HepG2 (cell line): ENCODE data around the gene CCDC93. TPM values are rescaled to one million over a fixed set of nuclear protein-coding genes. Genes with fewer than 3 reads are reported as not detected.

ENCODE experiments used
- ATAC-seq: fragments of 200-7000 bp; cut with Tn5 transposase; 3 replicates; pipeline ENCODE4 v1.9.1; 2020; ENCODE audit warnings: mild to moderate bottlenecking, moderate library complexity
- BruUV-seq: library from RNA; stranded (reverse); fragments of 400-500 nt; replicated peaks from 2 replicates; lab custom pipeline; 2021; lab: Mats Ljungman, UMichigan
- CTCF ChIA-PET: fragments of 300-600 bp; formaldehyde crosslinking; extraction: SDS; loops from one replicate; lab custom pipeline; 2021; ENCODE audit warnings: low total read pairs, inconsistent platforms, low intra/inter-chr PET ratio; lab: Yijun Ruan, JAX
- POLR2A ChIA-PET: fragments of 350-600 bp; sonication (Branson Sonifier 250); formaldehyde crosslinking; loops from one replicate; lab custom pipeline; 2020; ENCODE audit warnings: antibody characterized with exemption, inconsistent platforms; lab: Yijun Ruan, JAX
- DNase-seq: peaks from one replicate; pipeline ENCODE4 v3.0.0-alpha.2; 2015; ENCODE audit warnings: low spot score
- FAIRE-seq: peaks from 3 replicates; lab custom pipeline; 2011; peaks lifted over from hg19 to GRCh38; lab: Jason Lieb, UNC
- H2AFZ ChIP-seq: one replicate; pipeline ENCODE4 v1.6.1; 2011; ENCODE audit warnings: low read length, inconsistent platforms
- H3K27ac ChIP-seq: fragments of 300-600 bp; 3 replicates; pipeline ENCODE4 v1.8.0; 2011; ENCODE audit warnings: mixed run types, mild to moderate bottlenecking, mixed read lengths, low read length, inconsistent platforms; ENCODE audit not compliant: insufficient read depth; ENCODE audit errors: extremely low read length
- H3K27me3 ChIP-seq, 2 experiments: fragments of 200-600 bp in 1 of 2; 2 replicates in 1 of 2; 3 replicates in 1 of 2; pipeline versions ENCODE4 v1.6.0 to v1.8.0; 2011; ENCODE audit warnings: low read length in 2 of 2, mild to moderate bottlenecking in 2 of 2, moderate library complexity in 2 of 2, inconsistent platforms in 1 of 2; ENCODE audit not compliant: insufficient read depth in 2 of 2, control insufficient read depth in 1 of 2
- H3K36me3 ChIP-seq, 2 experiments: fragments of 200-600 bp in 1 of 2; replicated peaks in 1 of 2; 2 replicates in 1 of 2; 3 replicates in 1 of 2; pipeline versions ENCODE4 v1.5.1 to v1.8.0; 2011; ENCODE audit warnings: low read length in 2 of 2, inconsistent platforms in 1 of 2; ENCODE audit not compliant: insufficient read depth in 2 of 2, control insufficient read depth in 1 of 2
- H3K4me1 ChIP-seq: 2 replicates; pipeline ENCODE4 v1.5.1; 2012; ENCODE audit warnings: low read length, inconsistent platforms; ENCODE audit not compliant: insufficient read depth
- H3K4me2 ChIP-seq: 2 replicates; pipeline ENCODE4 v1.6.0; 2011; ENCODE audit warnings: low read depth, low read length, inconsistent platforms
- H3K4me3 ChIP-seq, 3 experiments: fragments of 200-600 bp in 1 of 3; sonication (generic), shearing (Covaris generic) in 1 of 3; replicated peaks in 1 of 3; 2 replicates each; pipeline ENCODE4 v1.5.1; 2011 to 2016; ENCODE audit warnings: low read length in 3 of 3, inconsistent platforms in 2 of 3, low read depth in 2 of 3, mild to moderate bottlenecking in 2 of 3, control low read depth in 1 of 3, mixed read lengths in 1 of 3; ENCODE audit not compliant: insufficient read depth in 1 of 3
- H3K79me2 ChIP-seq: one replicate; pipeline ENCODE4 v1.6.1; 2011; ENCODE audit warnings: low read length, inconsistent platforms; ENCODE audit not compliant: insufficient read depth
- H3K9ac ChIP-seq: 2 replicates; pipeline ENCODE4 v1.6.0; 2011; ENCODE audit warnings: mild to moderate bottlenecking, low read depth, low read length, inconsistent platforms; ENCODE audit not compliant: insufficient read depth
- H3K9me3 ChIP-seq: 2 replicates; pipeline ENCODE4 v1.5.1; 2012; ENCODE audit warnings: mild to moderate bottlenecking, low read length
- H4K20me1 ChIP-seq: 2 replicates; pipeline ENCODE4 v1.6.0; 2011; ENCODE audit warnings: inconsistent platforms, mild to moderate bottlenecking, low read length, moderate library complexity; ENCODE audit not compliant: insufficient read depth
- ARID2 ChIP-seq: sonication (generic); formaldehyde crosslinking; IDR thresholded peaks from 2 replicates; pipeline ENCODE4 v1.8.1; 2022; ENCODE audit warnings: mild to moderate bottlenecking, missing genetic modification reagents, borderline replicate concordance
- ATF7-NPFF ChIP-seq: sonication (generic); formaldehyde crosslinking; IDR thresholded peaks from 2 replicates; pipeline ENCODE4 v1.8.1; 2023; ENCODE audit warnings: mild to moderate bottlenecking, low read depth, missing genetic modification reagents, moderate library complexity
- ELF3 ChIP-seq: IDR thresholded peaks from 2 replicates; pipeline ENCODE4 v1.6.1; 2016; ENCODE audit warnings: missing genetic modification reagents, missing compliant biosample characterization
- ERF ChIP-seq: IDR thresholded peaks from 2 replicates; pipeline ENCODE4 v1.6.1; 2018; ENCODE audit warnings: missing biosample characterization, missing genetic modification reagents
- FOXK2 ChIP-seq: fragments of 450-650 bp; IDR thresholded peaks from 2 replicates; pipeline ENCODE4 v1.6.1; 2016
- HNRNPLL ChIP-seq: fragments of 200-400 bp; formaldehyde crosslinking; IDR thresholded peaks from 2 replicates; pipeline ENCODE4 v1.6.1; 2017; ENCODE audit warnings: mild to moderate bottlenecking, low read depth, low read length; ENCODE audit not compliant: poor library complexity, severe bottlenecking
- KMT2A ChIP-seq: sonication (generic); formaldehyde crosslinking; IDR thresholded peaks from 2 replicates; pipeline ENCODE4 v1.4.0; 2020; ENCODE audit warnings: missing genetic modification reagents
- NCOA2 ChIP-seq: sonication (generic); formaldehyde crosslinking; IDR thresholded peaks from 2 replicates; pipeline ENCODE4 v1.8.0; 2022; ENCODE audit warnings: inconsistent platforms
- SIX1 ChIP-seq: sonication (generic); formaldehyde crosslinking; IDR thresholded peaks from 2 replicates; pipeline ENCODE4 v1.4.0; 2020; ENCODE audit warnings: missing genetic modification reagents, borderline replicate concordance
- ZNF142 ChIP-seq: sonication (generic); formaldehyde crosslinking; IDR thresholded peaks from 2 replicates; pipeline ENCODE4 v1.4.0; 2020; ENCODE audit warnings: missing genetic modification reagents
- ZNF274 ChIP-seq: sonication (generic); formaldehyde crosslinking; IDR thresholded peaks from 2 replicates; pipeline ENCODE4 v1.5.1; 2020; ENCODE audit warnings: mild to moderate bottlenecking, missing genetic modification reagents
- ZNF550 ChIP-seq: sonication (generic); formaldehyde crosslinking; IDR thresholded peaks from 2 replicates; pipeline ENCODE4 v1.4.0; 2020; ENCODE audit warnings: mild to moderate bottlenecking, missing genetic modification reagents, borderline replicate concordance
- ZSCAN30 ChIP-seq: sonication (generic); formaldehyde crosslinking; IDR thresholded peaks from 2 replicates; pipeline ENCODE4 v1.5.0; 2020; ENCODE audit warnings: mild to moderate bottlenecking, missing genetic modification reagents
- WGBS: methylation state at CpG from one replicate; pipeline ENCODE4 v1.1.6; 2017; ENCODE audit warnings: low lambda C conversion rate; 5-methylcytosine and 5-hydroxymethylcytosine counted together
- in situ Hi-C: cut with HindIII; loops from 2 replicates; pipeline ENCODE4 v1.10.0; 2017; ENCODE audit warnings: low pct_unique_long_range_greater_than_20kb; ENCODE audit not compliant: extremely low pct_ligation_motif_present
- intact Hi-C: fragments of 100-400 bp; cut with micrococcal nuclease; formaldehyde crosslinking; loops from one replicate; pipeline ENCODE4 v1.10.0; 2022; ENCODE audit not compliant: unreplicated experiment
- polyA plus RNA-seq, 8 experiments: library from polyadenylated mRNA; depleted of rRNA in 3 of 8; stranded (reverse) in 7 of 8; unstranded in 1 of 8; fragments of >200 nt; fragmentation: Illumina TruSeq in 4 of 8; extraction: Trizol in 4 of 8; gene quantifications; 2 replicates each; pipeline versions ENCODE4 v1.2.1 to v1.2.3, GENCODE V29; 2011 to 2016; ENCODE audit warnings: low read depth in 4 of 8, missing spikeins in 1 of 8, mixed read lengths in 1 of 8; ENCODE audit not compliant: insufficient read depth in 1 of 8
- total RNA-seq, 5 experiments: library from RNA; depleted of rRNA; stranded (reverse); fragments of >200 nt; fragmentation: Illumina TruSeq; extraction: Trizol; gene quantifications; 2 replicates each; pipeline ENCODE4 v1.2.3, GENCODE V29; 2016; ENCODE audit warnings: low read depth in 1 of 5

The CCDC93 gene
- total and polyA plus RNA-seq, 2 of the 13 experiments (the other 11 are each of a cell fraction or from before 2014, with no cell fraction given) = 37.2 to 53.2 TPM

GRCh38 chr2:117960231-117960630 lies 53.6 kb downstream of the CCDC93 start:
- ATAC-seq (no peak), FAIRE-seq (no peak), DNase-seq (no peak)
- Histone ChIP-seq H3K9me3 (no peaks in the 10 kb centered on the region), H3K27ac (no peak overlapping the region), H3K4me3 (no peak overlapping the region), H3K79me2 (no peaks in the 10 kb centered on the region), H2AFZ (no peak overlapping the region), H3K36me3 (peaks cover 19 to 59% of the 10 kb centered on the region in 2 experiments), H3K27me3 (no peaks in the 10 kb centered on the region), H3K9ac (no peak overlapping the region), H3K4me2 (no peak overlapping the region), H4K20me1 (no peaks in the 10 kb centered on the region), H3K4me1 (peaks cover 9% of the 10 kb centered on the region; the same call in 1 of the 2 replicates)
- CTCF ChIA-PET = no interaction called here
- TF ChIP-seq ERF (CRISPR knock-in tag) = no peak
- no peak for TF ChIP-seq ELF3 (CRISPR knock-in tag)
- no peak for TF ChIP-seq ATF7-NPFF (CRISPR knock-in tag)
- TF ChIP-seq ARID2 (CRISPR knock-in tag) = no peak
- no peak for TF ChIP-seq FOXK2
- TF ChIP-seq SIX1 (CRISPR knock-in tag) = no peak
- no peak for TF ChIP-seq ZSCAN30 (CRISPR knock-in tag)
- no peak for TF ChIP-seq KMT2A
- no peak for TF ChIP-seq HNRNPLL
- no peak for TF ChIP-seq ZNF550 (CRISPR knock-in tag)
- no peak for TF ChIP-seq ZNF142 (CRISPR knock-in tag)
- TF ChIP-seq NCOA2 (CRISPR knock-in tag) = no peak
- TF ChIP-seq ZNF274 = no peak
- BruUV-seq = no TSS peak
- in situ Hi-C loops (no loop called here), intact Hi-C loops (no loop called here)
- POLR2A ChIA-PET = no interaction called here
- WGBS = 98% methylated on average over 4 of the region's 4 CpGs
